ENCODE measurements around the gene ELFN2.
"Not testable (repeated sequence)": the region's sequence is repeated elsewhere in the genome, so short reads cannot be mapped to it uniquely, and the experiment has no call there.

Gene ELFN2

DNA sequence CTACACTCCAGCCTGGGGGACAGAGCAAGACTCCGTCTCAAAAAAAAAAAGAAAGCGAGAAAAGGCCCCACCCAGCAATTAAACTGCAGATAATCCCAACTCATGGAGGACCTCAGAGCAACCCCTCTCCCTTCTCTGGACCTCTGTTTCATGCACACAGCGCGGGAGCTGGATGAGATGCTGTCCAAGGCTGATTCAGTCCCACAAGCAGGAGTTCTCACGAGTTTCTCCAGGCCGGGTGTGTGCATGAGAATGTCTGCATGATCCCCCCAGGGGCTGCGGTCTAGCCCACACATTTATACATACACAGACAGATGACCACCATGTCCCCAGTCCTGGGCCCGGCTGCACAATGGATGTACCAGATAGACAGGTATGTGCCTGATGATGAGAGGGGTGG, 19.4 kb downstream of the ELFN2 start:
- DNase-seq, result no peak

DNA sequence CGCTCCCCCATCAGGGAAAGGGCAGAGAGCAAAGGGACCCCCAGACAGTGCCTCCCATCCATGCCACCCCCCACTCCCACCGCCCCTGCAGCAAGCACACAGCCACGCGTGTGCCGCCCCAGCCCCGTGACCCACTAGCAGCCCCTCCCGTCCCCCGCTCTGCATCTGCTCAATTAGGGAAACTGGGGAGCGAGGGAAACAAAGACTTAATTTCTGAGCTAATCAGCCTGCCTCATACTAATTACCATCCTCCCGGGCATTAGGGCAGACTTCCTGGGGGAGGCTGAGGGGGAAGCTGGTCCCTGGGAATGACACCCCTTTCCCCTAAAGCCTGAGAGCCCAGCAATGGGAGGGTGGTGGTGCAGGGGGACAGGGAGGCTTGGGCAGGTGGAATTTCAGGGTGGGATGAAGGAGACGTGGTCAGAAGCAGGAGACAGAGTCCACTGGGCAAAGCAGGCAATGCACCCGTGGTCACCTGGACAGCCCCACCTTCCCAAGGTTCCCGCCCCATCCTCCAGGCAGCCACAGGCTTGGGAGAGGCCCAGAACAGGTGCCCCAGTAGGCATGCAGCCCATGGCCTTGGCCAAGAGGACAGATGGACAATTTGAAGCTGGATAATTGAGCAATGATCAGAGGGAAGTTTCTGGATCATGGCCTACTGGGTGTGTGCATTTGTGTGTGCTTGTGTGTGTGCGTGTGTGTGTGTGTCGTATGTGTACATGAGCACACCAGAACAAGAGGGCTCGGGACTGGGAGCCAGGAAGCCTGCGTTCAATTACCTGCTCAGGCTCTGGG, 20.6 kb downstream of the ELFN2 start:
- no peak for DNase-seq

DNA sequence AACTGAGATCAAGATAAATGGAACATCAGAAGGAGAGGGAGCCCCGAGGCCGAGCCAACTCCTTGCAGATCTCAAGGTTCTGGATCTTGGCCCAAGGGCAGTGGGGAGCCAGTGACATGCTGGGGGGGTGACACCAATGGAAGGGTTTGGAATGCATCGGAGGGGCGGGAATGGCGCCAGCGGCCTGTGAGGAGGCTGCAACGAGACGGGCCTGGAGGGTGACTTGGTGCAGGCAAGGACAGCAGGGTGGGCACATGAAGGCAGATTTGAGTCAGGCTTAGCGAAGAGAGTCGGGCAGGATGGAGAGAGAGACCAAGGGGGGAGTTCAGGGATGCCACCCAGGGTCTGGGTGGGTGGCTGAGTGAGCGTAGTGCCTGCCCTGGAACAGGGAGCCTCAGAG, 23.2 kb downstream of the ELFN2 start:
- DNase-seq, result no peak

- DNase-seq, result no peak
Observed at GRCh38 chr22:37403267-37403960, 23.9 kb downstream of the ELFN2 start.

- DNase-seq, result no peak
Observed at GRCh38 chr22:37402184-37402506, 25.1 kb downstream of the ELFN2 start.

DNA sequence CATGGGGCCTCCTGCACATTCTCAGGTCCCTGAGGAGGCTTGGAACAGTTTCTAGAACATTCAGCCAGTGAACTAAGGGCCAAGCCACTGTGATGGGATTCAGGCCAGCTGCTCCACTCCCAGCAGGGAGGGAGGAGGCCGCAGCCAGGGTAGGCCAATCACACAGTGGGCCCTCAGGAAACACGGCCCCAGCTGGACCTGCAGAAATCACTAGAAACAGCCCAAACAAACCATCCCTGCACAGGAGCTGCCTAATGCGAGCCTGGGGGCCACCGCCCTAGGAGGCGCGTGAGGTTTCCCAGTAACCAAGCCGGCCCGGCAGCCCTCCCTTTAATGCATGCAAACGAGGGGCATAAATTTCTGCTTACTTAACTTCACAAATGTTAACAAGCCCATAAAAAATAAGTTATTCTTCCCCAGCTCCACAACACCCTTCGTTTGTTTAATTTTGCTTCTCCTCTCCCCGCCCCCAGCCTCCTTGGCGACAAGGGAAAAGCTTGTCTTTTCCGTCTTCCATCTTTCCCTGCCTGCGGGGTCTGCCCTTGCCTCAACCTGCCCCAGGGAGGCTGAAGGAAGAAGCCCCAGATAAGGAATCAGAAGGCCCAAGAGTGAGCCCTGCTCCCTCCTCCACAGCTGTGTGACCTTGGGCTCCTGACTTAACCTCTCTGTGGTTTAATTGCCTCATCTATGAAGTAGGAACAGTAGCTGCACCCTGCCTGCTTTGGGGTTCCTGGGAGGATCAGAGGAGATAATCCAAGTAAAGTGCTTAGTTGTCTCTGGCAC, 25.7 kb downstream of the ELFN2 start:
- DNase-seq, result no peak

DNA sequence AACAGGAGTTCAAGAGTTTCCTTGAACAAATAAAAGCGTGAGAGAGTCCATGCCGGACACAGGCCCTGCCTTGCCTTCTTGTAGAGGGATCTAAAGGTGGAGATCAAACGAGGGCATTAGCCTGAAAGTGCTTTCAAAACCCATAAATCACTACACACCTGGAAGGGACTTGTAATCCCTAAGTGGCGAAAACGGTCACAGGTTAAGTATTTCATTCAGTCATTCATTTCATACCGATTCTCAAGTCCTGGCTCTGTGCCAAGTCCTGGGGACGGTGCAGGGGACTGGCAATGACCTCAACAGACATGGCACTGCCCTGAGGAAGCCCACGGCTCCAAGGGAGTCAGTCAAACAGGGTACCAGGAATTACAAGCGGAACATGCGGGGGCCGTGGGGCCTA, 26.6 kb downstream of the ELFN2 start:
- no peak for DNase-seq

- not testable (repeated sequence) for DNase-seq
Observed at GRCh38 chr22:37399457-37399856, 27.8 kb downstream of the ELFN2 start.

GRCh38 chr22:37397226-37397625, 30.1 kb downstream of the ELFN2 start:
- no peak for DNase-seq

DNA sequence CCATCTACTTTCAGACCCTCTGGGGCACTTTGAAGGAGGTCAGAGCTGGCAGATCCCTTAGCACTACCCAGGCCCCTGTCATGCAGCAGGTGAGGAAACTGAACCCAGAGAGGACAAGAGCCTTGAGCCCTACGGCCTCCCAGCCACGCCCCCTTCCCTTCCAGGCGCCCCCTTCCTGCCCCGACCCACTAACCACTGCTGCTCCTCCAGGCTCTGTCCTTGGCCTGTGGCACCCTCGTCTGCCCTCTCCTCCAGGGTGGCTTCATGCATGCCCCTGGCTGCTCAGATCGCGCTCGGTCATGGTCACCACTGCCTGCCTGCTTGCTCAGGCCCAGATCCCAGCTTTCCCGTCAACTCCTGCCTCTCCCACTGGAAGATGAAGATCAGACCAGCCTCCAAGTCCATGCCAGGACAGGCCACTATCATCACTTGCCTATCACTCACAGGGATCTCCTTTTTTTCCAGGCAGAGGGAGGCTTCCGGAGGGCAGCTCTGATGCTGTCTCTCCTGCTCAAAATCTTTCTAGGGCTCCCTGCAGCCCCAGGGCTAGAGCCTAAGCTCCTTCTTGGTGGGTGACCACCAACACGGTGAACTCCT, 30.7 kb downstream of the ELFN2 start:
- DNase-seq, result no peak

- DNase-seq, result no peak
Observed at GRCh38 chr22:37394341-37394740, 32.9 kb downstream of the ELFN2 start.

DNA sequence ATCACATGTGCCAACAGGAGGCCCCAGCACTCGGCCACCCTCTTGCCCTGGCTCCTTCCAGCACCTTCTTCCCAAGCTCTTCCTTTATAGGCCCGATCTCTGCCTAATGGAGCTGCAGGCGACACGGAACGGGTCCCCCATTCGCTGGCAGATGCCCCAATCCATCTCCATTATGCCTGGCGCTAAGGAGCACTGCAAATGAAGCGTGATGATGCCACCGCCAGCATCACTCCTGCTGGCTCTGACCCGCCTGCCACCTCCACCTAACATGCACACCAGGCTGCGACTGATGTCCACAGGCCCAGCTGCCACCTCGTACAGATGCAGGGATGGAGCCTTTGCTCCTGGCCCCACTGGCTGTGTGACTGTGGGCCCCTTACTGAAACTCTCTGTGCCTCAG, 33.5 kb downstream of the ELFN2 start:
- DNase-seq, result no peak

- DNase-seq, result no peak
Observed at GRCh38 chr22:37392721-37393328, 34.5 kb downstream of the ELFN2 start.

DNA sequence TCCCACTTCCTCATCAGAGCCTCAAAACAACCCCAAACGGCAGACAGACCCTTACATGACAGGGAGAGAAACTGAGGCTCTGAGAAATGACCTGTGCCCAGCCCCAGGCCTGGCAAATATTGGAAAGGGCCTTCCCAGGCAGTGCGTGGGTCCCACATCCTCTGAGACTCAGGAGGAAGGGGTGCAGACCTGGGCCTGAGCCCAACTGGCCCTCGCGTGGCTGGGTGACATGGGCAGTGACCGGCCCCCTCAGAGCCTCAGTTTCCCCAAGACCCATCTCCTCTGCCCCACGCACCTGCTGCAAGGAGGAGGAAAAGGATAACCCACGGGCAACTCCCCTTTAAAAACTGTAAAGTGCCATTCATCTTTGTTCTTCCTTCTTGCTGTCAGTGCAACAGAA, 35.6 kb downstream of the ELFN2 start:
- no peak for DNase-seq

DNA sequence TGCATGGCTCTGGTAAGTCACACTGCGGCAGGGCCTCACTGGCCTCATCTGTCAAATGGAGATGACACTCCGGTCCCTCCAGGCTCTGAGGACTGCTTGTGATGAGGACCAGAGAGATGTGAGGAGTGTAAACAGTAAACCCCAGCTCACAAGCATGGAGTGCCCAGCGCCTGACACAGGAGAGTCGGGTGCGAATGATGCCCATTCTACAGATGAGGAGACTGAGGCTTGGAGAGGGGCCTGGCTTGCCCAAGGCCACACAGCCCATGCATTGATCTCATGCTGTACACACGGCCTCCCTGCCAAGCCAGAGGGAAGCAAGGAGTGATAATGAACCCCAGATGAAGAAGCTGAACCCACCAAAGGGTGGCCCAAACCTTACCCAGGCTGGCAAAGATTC, 37.2 kb downstream of the ELFN2 start:
- no peak for DNase-seq

DNA sequence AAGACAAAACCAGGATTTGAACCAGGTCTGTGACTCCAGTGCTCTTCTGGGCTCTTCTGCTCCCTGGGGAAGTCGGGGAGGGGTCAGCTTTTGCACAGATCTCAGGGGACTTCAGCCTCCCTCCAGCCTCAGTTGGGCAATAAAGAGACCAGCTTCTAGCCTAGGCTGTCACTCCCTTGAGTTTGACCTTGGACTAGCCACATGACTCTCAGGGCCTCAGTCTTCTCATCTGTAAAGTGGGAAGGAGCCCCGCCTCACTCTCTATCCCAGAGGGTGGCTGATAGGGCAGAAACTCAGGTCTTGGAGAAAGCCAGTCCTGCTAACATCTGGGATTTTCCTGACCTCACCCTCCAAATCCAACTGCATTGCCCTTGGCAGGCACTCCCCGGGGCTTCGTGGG, 38.7 kb downstream of the ELFN2 start:
- no peak for DNase-seq

- no peak for DNase-seq
Observed at GRCh38 chr22:37387793-37388192, 39.5 kb downstream of the ELFN2 start.

- no peak for DNase-seq
Observed at GRCh38 chr22:37386441-37386840, 40.8 kb downstream of the ELFN2 start.

- DNase-seq, result no peak
Observed at GRCh38 chr22:37384691-37385090, 42.6 kb downstream of the ELFN2 start.

DNA sequence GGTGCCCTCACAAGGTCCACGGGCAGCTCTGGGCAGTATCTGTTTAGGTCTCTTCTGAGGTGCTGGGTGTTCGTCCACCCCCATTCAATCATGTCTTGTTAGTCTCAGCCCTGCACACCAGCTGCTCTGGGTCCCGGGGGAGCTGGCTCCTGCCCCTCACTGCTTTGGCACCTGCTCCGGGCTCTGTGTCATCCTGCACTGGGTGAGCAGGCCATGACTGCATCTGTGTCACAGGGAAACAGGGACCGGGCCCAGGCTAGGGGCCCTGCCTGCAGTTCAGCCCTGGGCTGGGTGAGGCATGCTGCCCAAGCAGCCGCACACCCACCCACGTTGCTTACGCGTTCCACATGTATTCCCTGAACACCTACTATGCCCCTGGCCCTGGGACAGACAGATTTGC, 43.9 kb downstream of the ELFN2 start:
- DNase-seq, result no peak

DNA sequence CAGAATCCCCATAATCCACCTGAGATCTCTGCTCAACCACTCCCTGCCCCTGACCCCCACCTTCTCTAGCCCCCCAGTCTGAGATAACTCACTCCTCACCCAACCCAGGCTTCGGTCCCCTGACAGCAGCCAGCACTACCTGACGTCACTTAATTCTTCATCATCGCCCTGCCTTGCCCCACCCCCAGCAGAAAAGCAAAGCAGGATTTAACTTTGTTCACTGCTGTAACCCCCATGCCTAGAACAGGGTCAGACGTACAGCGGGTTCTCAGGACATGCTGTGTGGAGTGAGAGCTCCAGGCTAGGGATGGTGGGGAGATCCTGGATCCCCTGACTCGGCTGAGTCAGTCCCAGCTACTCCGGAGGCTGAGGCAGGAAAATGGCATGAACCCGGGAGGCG, 45.8 kb downstream of the ELFN2 start:
- DNase-seq, result no peak

GRCh38 chr22:37379722-37380121, 47.6 kb downstream of the ELFN2 start:
- DNase-seq, result no peak

GRCh38 chr22:37379085-37379484, 48.2 kb downstream of the ELFN2 start:
- no peak for DNase-seq
